ENCODE results near the gene ZNF850.

Gene ZNF850

DNA sequence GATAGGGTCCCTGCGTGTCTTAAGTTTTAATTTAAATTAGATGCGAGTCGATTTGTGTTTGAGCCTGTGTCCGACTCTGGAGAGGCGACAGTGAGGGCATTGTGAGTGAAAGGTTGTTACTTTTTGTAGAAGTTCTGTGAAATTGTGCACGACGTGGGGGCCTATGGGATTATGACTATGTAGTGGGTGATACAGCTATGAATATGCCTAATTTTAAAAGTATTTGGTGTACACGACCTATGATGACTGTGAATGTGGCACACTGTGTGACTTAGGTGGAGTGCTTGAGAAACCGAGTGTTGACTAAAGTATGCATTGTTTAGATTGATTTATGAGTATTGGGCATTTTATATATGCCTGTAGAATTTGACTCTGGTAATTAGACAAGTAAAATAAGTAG is 84.5 kb downstream of the ZNF850 start:
- H3K4me3 ChIP-seq (ENCODE audit: low read depth, low read length) = peak overlapping the region; percentile 87
- no peak for DNase-seq (ENCODE audit: low read depth)
- TF ChIP-seq CTCF (conservative IDR thresholded peaks at IDR 0.05; ENCODE audit: low read depth, low read length) = no peak

- DNase-seq (ENCODE audit: low read depth) = peak; percentile 95
- peak within 1 kb of the TSS; percentile 87 for H3K4me3 ChIP-seq (ENCODE audit: low read depth, low read length)
- no peak for TF ChIP-seq CTCF (conservative IDR thresholded peaks at IDR 0.05; ENCODE audit: low read depth, low read length)
Observed at GRCh38 chr19:36687214-36688056, 85.2 kb downstream of the ZNF850 start, which contains the start of gene ZNF567. TSS of gene ZNF567 (plus strand) at chr19:36687612. CDS start at chr19:36694868, 7,256 bp downstream.

DNA sequence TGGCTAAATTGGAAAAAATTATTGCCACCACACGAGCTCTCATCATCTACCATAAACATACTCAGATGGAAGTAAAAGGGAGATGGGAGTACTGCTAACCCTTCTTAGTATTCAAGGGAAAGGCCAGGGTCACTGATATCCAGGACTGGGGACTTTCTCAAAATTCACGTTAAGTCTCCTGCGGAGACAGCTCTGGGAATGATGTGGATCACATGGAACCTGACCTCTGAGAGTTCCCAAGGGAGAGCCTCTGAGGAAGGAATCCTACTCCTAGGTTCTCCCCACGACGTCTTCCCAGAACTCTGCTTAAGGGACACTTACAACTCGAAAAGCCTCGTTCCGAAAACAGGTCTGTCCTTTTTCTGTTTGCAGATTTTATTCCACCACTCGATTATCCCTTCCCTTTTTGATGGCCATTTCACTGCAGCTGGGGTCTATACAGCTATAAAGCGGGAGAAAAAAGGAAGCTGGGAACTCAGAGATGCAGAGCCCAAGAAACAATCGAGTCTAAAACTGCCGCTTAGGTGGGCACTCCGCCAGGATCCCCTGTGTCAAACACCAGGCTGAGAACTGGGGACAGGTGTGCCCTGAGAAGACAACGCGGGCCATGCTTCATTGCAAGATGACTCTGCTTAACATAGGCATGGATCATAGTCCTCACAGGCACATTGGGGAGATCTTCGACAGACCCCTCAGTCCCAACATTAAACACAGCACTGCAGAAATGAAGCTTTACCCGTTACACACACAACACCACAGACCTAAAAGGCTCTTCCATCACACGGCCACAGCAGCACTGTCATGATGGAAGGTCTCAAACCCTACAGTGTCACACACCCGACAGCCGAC is 86.0 kb downstream of the ZNF850 start:
- DNase-seq (ENCODE audit: low read depth) = peak; percentile 13
- no peak for TF ChIP-seq CTCF (conservative IDR thresholded peaks at IDR 0.05; ENCODE audit: low read depth, low read length)
- H3K4me3 ChIP-seq (ENCODE audit: low read depth, low read length) = peak overlapping the region; percentile 87

- DNase-seq (ENCODE audit: low read depth) = no peak
- no peak for TF ChIP-seq CTCF (conservative IDR thresholded peaks at IDR 0.05; ENCODE audit: low read depth, low read length)
- no peak overlapping the region for H3K4me3 ChIP-seq (ENCODE audit: low read depth, low read length)
Observed at GRCh38 chr19:36685835-36686234, 86.8 kb downstream of the ZNF850 start.

GRCh38 chr19:36679455-36679854 is 93.2 kb downstream of the ZNF850 start:
- H3K4me3 ChIP-seq (ENCODE audit: low read depth, low read length) = no peak overlapping the region
- no peak for DNase-seq (ENCODE audit: low read depth)
- TF ChIP-seq CTCF (conservative IDR thresholded peaks at IDR 0.05; ENCODE audit: low read depth, low read length) = no peak

GRCh38 chr19:36674201-36674600 is 98.4 kb downstream of the ZNF850 start:
- no peak for DNase-seq (ENCODE audit: low read depth)
- no peak overlapping the region for H3K4me3 ChIP-seq (ENCODE audit: low read depth, low read length)
- no peak for TF ChIP-seq CTCF (conservative IDR thresholded peaks at IDR 0.05; ENCODE audit: low read depth, low read length)
